DMS 273 (cell line): ENCODE results near the gene SCRT2.
"Not testable (repeated sequence)": the region's sequence is repeated elsewhere in the genome, so short reads cannot be mapped to it uniquely, and the experiment has no call there.

Experiments used
- DNase-seq: peaks from one replicate; lab custom pipeline; 2025; ENCODE audit not compliant: unreplicated experiment; lab: John Stamatoyannopoulos, UW

SCRT2 gene

DNA sequence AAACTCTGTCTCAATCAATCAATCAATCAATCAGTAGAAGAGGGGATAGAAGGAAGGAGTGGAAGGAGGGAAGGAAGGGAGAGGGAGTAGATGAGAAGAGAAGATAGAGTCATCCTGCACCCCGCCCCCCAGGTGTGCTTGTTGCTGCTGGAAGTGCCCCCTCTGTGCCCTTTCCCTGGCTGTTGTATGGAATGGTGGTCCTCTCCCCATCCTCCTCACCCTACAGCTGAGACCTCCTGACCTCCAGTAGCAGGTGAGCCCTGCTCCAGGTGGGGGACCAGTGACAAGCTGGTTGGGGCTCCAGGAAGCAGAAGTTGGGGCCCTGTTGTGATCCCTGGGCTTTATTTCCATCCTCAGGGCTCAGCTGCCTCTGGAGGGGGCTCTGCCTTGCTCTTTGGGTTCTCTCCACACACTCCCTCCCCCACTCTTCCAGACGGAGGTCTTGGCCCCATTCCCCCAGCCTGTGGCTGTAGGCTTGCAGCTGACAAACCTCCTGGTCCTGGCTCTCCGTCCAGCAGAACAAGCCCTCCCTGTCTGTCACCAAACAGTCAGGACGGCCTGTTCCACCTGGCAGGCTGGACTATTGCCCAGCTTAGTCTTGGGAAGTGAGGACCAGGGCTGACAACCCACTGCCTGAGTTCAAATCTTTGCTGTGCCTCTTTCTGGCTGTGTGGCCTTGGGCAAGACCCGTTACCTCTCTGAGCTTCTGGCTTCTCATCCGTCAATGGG is 26.0 kb upstream of the SCRT2 start:
- DNase-seq = peak; percentile 22

DNA sequence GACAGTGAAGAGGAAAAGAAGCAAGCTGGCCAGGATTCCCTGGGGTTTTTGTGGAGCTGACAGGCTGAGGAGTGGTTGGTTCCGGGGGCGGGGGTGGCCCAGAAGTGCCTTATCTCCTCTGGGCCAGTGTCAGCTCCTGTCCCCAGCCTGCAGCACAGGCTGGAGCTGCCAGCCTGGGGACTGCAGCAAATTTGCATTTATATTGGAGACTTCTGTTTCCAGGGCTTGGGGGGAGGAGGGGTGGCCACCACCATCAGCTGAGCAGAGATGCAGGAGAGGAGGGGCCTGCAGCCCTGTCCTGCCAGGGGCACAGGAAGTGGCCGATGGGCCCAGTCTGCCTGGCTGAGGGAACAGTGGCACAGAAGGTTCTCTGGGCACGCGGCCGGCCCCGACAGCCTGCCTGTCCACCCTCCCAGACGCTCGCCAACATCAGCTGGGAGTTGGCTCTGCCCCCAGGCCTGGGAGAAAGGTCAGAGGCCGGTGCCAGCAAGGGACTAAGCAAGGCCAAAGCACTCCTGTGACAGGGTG is 24.3 kb upstream of the SCRT2 start:
- DNase-seq = no peak

DNA sequence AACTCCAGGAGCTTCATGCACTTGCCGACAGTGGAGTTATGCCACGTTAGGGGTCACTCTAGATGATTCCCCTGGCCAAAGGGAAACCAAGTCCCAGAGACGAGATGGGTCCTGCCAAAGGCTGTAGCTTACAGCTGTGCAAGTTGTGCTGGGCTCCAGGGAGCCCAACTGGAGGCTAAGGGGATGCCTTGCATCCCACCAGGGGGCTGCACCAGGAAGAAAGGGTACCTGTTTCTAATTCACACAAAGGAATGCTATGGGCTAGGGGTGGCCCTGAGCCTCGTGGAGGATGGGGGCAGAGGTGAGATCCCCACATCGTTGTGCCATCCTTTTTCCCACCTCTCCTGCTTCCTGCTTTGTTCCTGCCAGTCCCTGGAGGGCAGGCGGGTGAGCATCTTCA is 23.7 kb upstream of the SCRT2 start:
- DNase-seq = no peak

DNA sequence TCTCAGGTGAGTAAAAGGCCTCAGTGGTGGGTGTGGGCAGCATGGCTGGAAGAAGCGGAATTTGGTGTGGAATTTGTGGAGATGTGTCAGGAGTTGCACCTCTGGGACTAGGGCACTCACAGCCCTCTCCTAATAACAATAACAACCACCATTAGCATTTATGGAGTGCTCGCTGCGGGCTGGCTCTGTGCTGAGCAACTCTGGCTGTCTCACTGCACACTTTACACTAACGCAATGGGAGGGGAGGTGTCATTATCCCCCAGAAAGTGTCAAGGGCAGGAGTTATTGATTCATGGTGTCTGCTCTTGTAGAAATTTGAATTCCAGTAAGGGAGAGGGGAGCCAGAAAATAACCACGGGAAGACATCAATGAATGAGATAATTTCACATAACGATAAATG is 22.7 kb upstream of the SCRT2 start:
- no peak for DNase-seq

DNA sequence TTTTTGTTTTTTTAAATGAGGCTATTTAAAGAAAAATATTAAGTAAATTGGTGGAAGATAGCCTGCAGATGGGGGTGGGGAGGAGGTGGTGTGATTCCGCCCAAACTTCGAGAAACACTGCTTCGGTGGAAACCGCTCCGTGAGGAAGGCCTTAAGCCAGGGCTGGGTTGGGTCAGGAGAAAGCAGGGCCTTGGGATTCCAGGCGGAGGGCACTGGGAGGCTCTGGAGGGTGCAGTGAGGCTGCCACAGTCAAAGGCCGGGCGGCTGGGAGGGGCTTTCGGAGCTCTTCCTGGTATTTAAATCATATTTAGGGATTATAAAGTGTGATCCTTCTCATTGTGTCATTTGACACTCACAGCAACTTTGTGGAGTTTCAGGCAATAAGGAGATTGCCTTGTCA is 22.2 kb upstream of the SCRT2 start:
- DNase-seq = no peak

DNA sequence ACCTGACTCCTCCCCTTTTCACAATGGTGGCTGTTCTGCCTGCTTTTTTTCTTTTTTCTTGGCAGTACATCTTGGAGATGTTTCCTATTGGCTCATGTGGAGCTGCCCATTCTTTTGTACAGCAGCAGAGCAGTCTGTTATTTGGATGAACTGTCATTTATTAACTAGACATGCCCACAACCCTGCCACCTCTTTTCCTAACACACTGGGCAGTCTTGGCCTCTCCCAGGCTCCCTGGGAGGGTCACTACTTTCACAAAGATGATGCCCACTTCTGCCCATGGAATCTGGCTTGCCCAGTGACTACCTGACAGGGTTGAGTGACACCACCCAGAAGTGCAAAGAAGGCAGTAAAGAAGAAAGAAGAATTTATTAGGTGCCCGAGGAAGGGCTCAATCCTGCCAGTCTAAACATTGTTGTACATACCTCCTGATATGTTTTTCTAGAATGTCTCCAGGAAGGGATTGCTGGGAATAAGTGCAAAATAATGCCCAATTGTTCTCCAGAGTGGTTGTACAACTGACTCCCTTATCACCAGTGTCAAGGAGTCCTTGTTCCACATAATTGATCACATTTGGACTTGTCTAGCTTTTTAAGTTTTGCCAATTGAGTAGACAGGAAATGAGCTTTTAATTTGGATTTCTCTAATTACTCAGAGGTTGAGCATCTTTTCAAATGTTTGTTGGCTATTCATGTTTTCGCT is 19.7 kb upstream of the SCRT2 start:
- no peak for DNase-seq

DNA sequence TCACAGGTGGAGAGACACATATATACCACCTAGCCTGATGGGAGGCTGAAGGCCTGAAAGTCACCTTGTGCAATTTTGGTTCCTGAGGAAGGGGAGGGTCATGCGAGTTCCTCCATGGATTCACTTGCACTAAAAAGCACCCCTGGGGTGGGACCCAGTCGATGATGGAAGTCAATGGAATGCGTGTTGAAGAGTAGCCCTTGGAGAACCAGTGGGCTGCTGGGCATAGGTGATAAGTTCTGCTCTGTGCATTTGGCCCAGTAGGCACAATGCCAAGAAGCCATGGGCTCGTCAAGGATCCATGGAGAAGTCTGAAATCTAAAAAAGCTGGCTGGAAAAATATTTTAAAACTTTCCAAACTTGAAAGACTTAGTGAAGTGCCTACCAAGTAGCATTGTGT is 18.9 kb upstream of the SCRT2 start:
- no peak for DNase-seq

DNA sequence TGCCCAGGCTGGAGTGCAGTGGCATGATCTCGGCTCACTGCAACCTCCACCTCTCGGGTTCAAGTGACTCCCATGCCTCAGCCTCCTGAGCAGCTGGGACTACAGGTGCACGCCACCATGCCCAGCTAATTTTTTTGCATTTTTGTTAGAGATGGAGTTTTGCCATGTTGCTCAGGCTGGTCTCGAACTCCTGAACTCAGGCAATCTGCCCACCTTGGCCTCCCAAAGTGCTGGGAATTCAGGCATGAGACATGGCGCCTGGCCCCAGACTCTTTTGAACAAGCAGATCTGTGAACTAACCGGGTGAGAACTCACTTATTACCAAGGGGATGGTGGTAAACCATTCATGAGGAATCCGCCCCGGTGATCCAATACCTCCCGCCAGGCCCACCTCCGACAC is 18.2 kb upstream of the SCRT2 start:
- not testable (repeated sequence) for DNase-seq

DNA sequence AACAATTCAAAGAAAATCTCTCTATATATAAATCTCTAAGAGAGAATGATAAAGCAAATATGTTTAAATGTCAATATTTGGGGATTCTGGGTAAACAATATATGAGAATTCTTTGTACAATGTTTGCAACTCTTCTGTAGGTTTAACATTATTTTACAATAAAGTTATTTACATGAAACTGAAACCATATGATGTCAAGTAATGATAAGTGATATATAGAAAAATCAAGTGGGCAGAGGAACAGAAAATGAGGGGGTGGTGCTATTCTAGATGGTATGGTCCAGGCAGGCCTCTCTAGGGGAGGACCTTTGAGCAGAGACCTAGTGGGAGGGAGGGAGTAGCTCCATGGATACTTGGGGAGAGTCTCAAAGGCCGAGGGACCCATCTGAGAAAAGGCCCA is 16.4 kb upstream of the SCRT2 start:
- DNase-seq = no peak

DNA sequence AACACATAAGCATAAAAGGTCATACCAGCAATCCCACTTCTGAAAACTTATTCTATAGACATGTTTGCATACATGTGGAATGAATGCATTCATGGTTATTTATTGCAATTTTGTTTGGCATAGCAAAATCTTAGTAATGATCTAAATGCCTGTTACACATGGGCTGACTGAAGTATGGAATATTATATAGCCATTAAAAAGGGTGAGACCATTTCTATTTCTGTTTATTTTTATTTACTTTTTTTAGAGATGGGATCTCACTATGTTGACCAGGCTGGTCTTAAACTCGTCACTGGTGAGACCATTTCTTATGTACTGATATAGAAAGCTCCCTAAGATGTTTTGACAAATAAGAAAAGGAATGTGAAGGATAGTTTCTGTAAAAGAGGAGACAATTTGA is 14.3 kb upstream of the SCRT2 start:
- no peak for DNase-seq

DNA sequence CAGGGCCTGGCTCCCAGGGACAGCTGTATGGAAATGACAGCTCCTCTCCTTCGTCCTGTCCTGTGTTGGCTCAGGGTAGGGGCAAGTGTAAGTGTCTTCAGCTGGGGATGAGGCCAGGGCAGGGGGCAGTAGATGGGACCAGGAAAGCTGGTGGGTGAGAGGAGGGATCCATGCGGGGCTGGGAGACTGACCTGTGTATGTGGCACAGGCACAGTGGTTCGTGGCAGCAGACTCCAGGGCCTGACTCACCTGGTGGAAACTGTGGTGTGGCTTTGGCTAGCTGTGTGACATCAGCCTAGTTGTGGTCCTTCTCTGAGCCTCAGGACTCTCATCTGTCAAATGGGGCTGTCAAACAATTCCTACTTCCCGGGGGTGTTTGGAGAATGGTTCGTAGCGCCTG is 13.7 kb upstream of the SCRT2 start:
- no peak for DNase-seq

DNA sequence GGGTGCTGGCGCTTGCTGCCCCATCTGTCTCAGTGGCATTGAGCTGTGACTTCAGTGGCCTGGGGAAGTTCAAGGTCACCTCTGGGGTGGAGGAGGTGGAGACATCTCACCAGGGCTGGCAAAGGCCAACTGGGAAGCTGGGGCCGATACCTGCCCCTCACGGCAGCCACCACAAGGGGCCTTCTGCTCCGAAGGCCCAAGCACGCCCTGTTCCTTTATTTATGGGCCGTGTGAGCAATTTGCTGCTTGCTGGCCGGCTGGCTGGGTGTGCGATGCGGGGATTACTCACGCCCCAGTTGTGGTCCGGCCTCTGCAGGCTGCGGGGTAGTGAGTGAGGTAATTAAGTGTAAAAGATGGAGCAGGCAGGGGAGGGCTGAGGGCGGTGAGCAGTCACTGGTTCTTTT is 13.2 kb upstream of the SCRT2 start:
- DNase-seq = peak; percentile 38

DNA sequence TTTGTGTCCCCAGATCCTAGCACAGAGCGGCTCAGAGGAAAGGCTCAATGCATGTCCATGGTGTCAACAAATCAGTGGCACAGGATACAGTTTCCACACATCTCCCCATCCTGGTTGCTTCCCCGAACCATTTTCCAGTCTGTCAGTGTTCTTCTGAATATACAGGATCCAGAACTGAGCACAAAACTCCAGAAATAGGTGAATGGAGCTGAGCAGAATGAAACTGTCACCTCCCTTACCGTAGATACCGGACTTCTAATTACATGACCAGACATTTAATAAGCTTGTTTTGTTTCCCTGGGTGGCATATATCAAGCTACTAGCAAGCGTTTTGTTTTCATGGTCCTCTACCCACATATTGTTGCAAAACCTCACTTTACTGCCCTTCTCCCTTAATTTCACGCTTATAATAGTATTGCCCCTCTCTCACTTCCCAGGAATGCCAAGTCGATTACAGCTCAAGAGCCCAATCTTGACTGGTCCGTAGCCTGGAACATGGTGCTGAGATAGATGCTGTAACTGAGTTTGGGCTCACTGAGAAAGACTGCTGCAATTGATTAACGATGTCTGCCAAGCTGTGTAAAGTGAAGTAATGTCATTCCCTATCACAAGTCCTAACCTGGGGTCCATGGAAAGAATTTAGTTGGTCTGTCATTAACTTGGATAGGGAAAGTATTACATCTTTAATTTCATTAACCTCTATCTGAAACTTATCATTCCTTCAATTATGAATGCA is 12.0 kb upstream of the SCRT2 start:
- no peak for DNase-seq

DNA sequence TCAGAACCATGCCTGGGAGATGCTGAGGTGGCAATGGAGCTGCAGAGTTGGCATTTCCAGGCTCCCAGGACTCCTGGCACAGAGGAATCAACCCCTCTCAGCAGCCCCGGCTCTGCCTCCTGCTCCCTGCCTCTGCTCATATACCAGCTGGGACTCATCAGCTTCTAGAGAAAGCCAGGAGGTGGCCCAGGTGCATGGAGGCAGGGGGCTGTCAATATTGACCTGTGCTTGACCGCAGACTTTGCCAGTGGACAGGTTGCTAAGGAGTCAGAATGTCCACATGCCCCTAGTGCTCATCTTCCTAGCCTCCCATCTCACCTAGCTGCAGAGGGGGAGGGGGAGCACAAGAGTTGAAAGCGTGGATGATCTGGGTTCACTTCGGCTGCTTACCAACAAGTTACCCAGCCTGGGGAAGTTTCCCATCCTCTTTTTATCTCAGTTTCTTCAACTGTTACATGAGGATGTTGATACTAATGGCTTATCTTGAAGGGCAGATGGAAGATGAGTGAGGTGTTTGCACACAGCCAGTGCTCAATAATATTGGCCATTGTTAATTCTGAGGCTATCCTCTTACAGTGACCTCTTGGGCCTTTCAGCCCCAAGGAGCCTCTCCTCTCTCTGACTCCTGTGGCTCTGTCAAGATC is 9.2 kb upstream of the SCRT2 start:
- no peak for DNase-seq

DNA sequence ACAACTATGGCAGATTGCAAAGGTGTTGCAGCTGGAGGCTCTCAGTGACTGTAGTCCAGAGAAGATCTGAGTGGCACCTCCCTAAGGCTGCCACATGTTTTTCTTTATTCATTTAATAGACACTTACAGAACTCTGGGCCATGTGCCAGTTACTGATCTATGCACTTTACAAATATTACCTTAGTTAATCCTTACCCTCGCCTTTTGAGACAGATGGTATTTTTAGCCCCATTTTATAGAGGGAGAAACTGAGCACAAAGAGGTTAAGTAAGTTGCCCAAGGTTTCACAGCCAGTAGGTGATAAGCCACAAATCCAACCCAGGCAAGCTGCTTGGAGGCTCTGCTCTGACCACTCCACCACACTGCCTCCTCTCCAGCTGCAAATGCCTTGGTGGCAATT is 6.5 kb upstream of the SCRT2 start:
- no peak for DNase-seq

DNA sequence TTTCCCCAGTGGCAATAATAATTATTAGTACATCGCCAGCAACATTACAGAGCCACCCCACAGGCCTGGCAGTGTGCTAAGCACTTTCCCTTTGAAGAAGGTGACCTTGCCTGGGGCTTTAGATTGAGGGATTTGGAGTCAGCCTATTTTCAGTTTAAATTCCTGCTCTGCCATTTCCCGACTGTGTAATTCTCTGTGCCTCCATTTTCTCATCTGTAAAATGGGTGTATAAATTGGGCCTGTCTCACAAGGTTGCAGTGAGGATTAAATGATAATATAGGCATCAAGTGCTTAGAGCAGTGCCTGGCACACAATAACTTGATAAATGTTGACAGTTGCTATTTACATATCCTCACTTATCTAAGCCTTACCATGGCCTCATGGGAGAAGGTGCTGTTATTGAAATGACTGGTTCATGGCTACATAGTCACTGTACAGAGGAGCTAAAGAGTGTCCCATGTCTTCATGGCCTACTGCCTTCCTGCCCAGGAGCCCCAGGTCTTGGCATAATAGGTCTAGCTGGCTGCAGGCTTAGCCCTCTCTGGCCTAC is 5.1 kb upstream of the SCRT2 start:
- no peak for DNase-seq

DNA sequence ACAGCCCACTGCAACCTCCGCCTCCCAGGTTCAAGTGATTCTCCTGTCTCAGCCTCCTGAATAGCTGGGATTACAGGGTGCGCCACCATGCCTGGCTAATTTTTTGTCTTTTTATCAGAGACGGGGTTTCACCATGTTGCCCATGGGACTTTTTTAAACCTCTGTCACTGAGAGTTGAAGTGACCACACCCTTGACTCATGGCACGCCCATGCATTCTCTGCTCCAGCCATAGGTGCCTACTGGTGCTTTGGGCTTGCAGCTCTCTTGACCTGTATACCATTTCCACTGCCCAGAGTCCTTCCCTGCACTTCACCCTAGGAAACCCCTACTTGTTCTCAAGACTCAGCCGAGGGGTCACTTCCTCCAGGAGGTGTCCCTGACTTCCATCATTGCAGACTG is 2.4 kb upstream of the SCRT2 start:
- DNase-seq = no peak

DNA sequence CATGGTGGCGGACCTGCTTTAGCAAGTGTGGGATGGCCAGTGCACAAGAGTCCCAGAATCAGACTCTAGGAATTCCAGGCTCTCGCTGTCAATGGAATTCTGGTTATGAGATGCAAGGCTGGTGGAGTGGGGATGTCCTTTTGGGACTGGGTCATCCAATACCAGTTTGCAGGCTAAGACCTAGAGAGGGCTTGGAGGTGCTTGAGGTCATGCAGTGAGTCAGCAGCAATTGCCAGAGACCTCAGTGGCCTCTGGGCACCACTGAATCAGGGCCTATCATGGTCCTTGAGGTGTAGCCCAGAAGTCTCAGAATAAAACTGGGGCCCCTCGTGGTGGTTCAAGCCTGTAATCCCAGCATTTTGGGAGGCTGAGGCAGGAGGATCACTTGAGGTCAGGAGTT is 1.4 kb upstream of the SCRT2 start:
- no peak for DNase-seq

DNA sequence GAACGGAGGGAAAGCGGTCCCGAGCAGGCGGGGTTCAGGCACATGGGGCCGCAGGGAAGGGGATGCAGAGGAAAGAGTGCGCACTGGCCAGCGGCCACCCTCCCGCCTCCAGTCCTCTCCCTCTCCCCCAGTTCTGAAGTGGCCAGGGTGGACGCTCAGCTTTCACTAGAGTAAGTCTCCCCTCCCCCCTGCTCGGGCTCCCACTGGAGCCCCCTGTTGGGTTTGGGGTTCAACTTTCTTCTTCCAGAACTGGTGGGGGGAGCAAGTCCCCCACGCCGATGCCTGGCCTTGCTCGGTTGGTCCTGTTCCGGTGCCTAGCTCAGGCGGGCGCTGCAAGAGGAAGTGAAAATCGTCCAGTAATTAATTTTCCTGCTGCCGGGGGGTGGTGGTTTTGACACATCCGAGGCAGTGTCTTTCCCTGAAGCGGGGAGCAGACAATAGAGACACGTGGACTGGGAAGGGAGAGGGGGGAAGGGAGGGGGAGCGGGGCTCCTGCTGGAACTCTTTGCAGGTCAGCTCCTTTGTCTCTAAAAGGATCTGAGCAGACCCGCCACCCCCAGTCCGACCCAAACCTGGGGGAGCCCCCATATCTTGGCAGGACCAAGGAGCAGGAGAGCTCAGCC is 824 bp upstream of the SCRT2 start:
- no peak for DNase-seq

DNA sequence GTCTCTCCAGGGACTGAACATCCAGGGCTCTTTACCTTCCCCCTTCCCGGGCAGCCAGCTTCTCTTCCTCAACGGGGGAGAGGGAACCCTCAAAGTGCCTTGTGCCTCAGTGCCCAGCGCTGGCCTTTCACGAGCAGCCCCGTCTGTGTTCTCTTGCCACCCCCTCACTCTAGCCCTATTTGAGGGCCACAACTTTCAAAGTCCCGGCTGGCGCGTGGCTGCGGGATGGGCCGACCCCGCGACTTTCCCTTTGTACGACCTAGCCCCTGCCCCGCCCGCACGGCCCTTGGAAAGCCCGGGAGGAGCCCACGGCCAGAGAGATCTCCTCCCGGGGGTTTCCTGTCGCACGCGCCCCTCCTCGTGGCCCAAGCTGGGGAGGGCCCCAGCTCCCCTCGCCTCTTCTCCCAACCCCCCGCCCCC is 559 bp downstream of the SCRT2 start:
- DNase-seq = no peak

DNA sequence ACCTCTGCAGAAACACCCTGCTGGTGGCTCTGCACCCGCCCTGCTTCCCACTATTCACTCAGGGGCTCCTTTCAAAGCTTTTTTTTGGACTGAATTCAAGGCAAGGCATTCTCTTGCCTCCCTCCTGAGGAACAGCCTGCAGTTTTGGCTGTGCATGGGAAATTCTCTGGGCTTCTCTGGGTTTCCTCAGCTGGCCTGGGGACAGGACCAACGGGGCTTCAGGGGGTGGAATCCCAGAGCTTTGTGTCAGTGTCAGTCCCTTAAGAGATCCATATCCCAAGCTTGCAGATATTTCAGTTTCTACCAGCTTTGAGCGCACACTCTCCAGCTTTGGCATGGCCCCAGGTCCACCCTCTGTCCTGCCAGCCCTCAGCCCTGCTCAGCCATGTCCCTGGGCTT is 2.0 kb downstream of the SCRT2 start:
- DNase-seq = no peak
